Stomach (tissue), 9 donors: Measurements from ENCODE around the gene GRIFIN. TPM values are rescaled to one million over a fixed set of nuclear protein-coding genes. Genes with fewer than 3 reads are reported as not detected.

Experiments used
- DNase-seq, 2 donors: peaks; one replicate each; pipeline versions ENCODE4 v3.0.0 to v3.0.0-alpha.2; 2013 to 2019
- H3K27ac ChIP-seq, 5 donors: fragments of 200-600 bp in 4 of 5; sonication (generic) in 4 of 5; one replicate each; pipeline ENCODE4 v1.5.1; 2013 to 2019; ENCODE audit warnings: mild to moderate bottlenecking in 1 of 5, moderate library complexity in 1 of 5
- H3K27me3 ChIP-seq, 3 donors: fragments of 200-600 bp; sonication (generic); one replicate each; pipeline ENCODE4 v1.5.1; 2017 to 2019; ENCODE audit warnings: mixed run types in 1 of 3
- H3K36me3 ChIP-seq, 4 donors: fragments of 200-600 bp; sonication (generic); 1 replicate in 3 of 4; 2 replicates in 1 of 4; pipeline ENCODE4 v1.5.1; 2016 to 2019
- H3K4me1 ChIP-seq, 4 donors: fragments of 200-600 bp; sonication (generic); one replicate each; pipeline ENCODE4 v1.5.1; 2016 to 2019
- H3K4me3 ChIP-seq, 4 donors: fragments of 200-600 bp; sonication (generic) in 3 of 4; one replicate each; pipeline ENCODE4 v1.5.1; 2016 to 2019; ENCODE audit warnings: mild to moderate bottlenecking in 1 of 4
- H3K9me3 ChIP-seq, 4 donors: fragments of 200-600 bp; sonication (generic); one replicate each; pipeline ENCODE4 v1.5.1; 2016 to 2019
- CTCF ChIP-seq, 7 experiments: fragments of 450-650 bp in 4 of 7; fragments of 200-600 bp in 3 of 7; sonication (generic) in 3 of 7; IDR thresholded peaks; one replicate each; pipeline ENCODE4 v1.5.1; 2016 to 2019; ENCODE audit warnings: antibody characterized with exemption in 7 of 7, control low read depth in 2 of 7, mild to moderate bottlenecking in 1 of 7
- EP300 ChIP-seq: sonication (generic); formaldehyde crosslinking; IDR thresholded peaks from one replicate; pipeline ENCODE4 v1.6.1; 2017; ENCODE audit warnings: antibody characterized with exemption
- POLR2A ChIP-seq, 4 donors: fragments of 450-650 bp; IDR thresholded peaks; one replicate each; pipeline ENCODE4 v1.6.1; 2016; ENCODE audit warnings: antibody characterized with exemption in 4 of 4, control low read depth in 2 of 4, mild to moderate bottlenecking in 1 of 4, moderate library complexity in 1 of 4
- POLR2AphosphoS5 ChIP-seq, 3 donors: sonication (generic); formaldehyde crosslinking; IDR thresholded peaks; one replicate each; pipeline ENCODE4 v1.6.1; 2016; ENCODE audit warnings: antibody characterized with exemption in 3 of 3
- WGBS, 5 donors: extraction: QIAGEN DNeasy Blood & Tissue Kit in 3 of 5; methylation state at CpG; one replicate each; pipeline versions ENCODE4 v1.1.5 to v1.1.7; 2013 to 2018; 5-methylcytosine and 5-hydroxymethylcytosine counted together
- intact Hi-C: fragments of 100-400 bp; cut with DNase I; formaldehyde crosslinking; loops from one replicate; pipeline ENCODE4 v1.15.1; 2023; ENCODE audit warnings: low total_unique reads
- polyA plus RNA-seq, 3 donors: library from polyadenylated mRNA; stranded (reverse); fragments of 200-250 nt; gene quantifications; one replicate each; pipeline ENCODE4 v1.2.3, GENCODE V29; 2013
- total RNA-seq, 5 donors: library from RNA; depleted of rRNA; stranded (reverse); fragments of >200 nt; gene quantifications; one replicate each; pipeline versions ENCODE4 v1.1.0 to v1.2.3, GENCODE V29; 2014 to 2016
- donor health status: healthy with polysubstance abuse.
- donor health status: Bipolar disorder and iron deficiency.
- donor health status: healthy.

GRIFIN gene
- total and polyA plus RNA-seq, 8 donors = not detected

GRCh38 chr7:2522780-2523433 is 46.7 kb upstream of the GRIFIN start:
- intact Hi-C loops = no loop called here
- H3K4me1 ChIP-seq = peaks cover 87 to 93% (median 92%) of the 10 kb centered on the region in 4 donors
- peaks cover 0 to 83% (median 8%) of the 10 kb centered on the region in 3 donors for H3K27me3 ChIP-seq
- TF ChIP-seq POLR2A (IDR thresholded peaks at IDR 0.05) = no peak
- no peak for TF ChIP-seq CTCF (IDR thresholded peaks at IDR 0.05)
- no peak for TF ChIP-seq EP300
- TF ChIP-seq POLR2AphosphoS5 (IDR thresholded peaks at IDR 0.05) = no peak
- 19 to 52% (median 35%) methylated on average over 9 to 19 of the region's 19 CpGs for WGBS, 5 donors
- peak in 1 of 2 donors; percentile 87 for DNase-seq
- peak overlapping the region; percentile 57 to 78 (median 66) for H3K4me3 ChIP-seq
- H3K27ac ChIP-seq = peak overlapping the region; percentile 84 to 97 (median 92)
- H3K36me3 ChIP-seq = peaks cover 9 to 31% (median 24%) of the 10 kb centered on the region in 4 donors
- H3K9me3 ChIP-seq = no peaks in the 10 kb centered on the region

GRCh38 chr7:2521952-2522591 is 45.9 kb upstream of the GRIFIN start:
- DNase-seq = no peak
- TF ChIP-seq POLR2A (IDR thresholded peaks at IDR 0.05) (no peak), CTCF (IDR thresholded peaks at IDR 0.05) (no peak), EP300 (no peak), POLR2AphosphoS5 (IDR thresholded peaks at IDR 0.05) (peak in 1 of 3 donors; percentile 31)

GRCh38 chr7:2521341-2521745 is 45.1 kb upstream of the GRIFIN start:
- TF ChIP-seq CTCF (IDR thresholded peaks at IDR 0.05) = no peak
- no peak for TF ChIP-seq EP300
- intact Hi-C loops = no loop called here
- DNase-seq = no peak
- WGBS, 5 donors = 10 to 31% (median 15%) methylated on average over 9 to 21 of the region's 21 CpGs
- peak overlapping the region; percentile 57 to 78 (median 66) for H3K4me3 ChIP-seq
- peaks cover 74 to 84% (median 77%) of the 10 kb centered on the region in 4 donors for H3K4me1 ChIP-seq
- H3K9me3 ChIP-seq = no peaks in the 10 kb centered on the region
- peaks cover 2 to 18% (median 13%) of the 10 kb centered on the region in 4 donors for H3K36me3 ChIP-seq
- H3K27me3 ChIP-seq = peaks cover 0 to 74% (median 8%) of the 10 kb centered on the region in 3 donors
- peak overlapping the region; percentile 84 to 97 (median 92) for H3K27ac ChIP-seq

More at GRCh38 chr7:2521952-2522591, 45.9 kb upstream of the GRIFIN start:
- H3K36me3 ChIP-seq = peaks cover 7 to 25% (median 20%) of the 10 kb centered on the region in 4 donors
- no peaks in the 10 kb centered on the region for H3K9me3 ChIP-seq
- peaks cover 79 to 90% (median 84%) of the 10 kb centered on the region in 4 donors for H3K4me1 ChIP-seq
- peak overlapping the region; percentile 57 to 78 (median 66) for H3K4me3 ChIP-seq
- intact Hi-C loops = no loop called here
- peak overlapping the region; percentile 84 to 97 (median 92) for H3K27ac ChIP-seq
- peaks cover 0 to 81% (median 8%) of the 10 kb centered on the region in 3 donors for H3K27me3 ChIP-seq
- WGBS, 5 donors = 12 to 32% (median 15%) methylated on average over 8 to 17 of the region's 17 CpGs

GRCh38 chr7:2520761-2521290 is 44.6 kb upstream of the GRIFIN start:
- no peak for TF ChIP-seq CTCF (IDR thresholded peaks at IDR 0.05)
- TF ChIP-seq EP300 = no peak
- no peak for TF ChIP-seq POLR2A (IDR thresholded peaks at IDR 0.05)
- no peak for TF ChIP-seq POLR2AphosphoS5 (IDR thresholded peaks at IDR 0.05)
- Histone ChIP-seq H3K27me3 (peaks cover 0 to 70% (median 8%) of the 10 kb centered on the region in 3 donors), H3K4me1 (peaks cover 69 to 79% (median 72%) of the 10 kb centered on the region in 4 donors), H3K36me3 (peaks cover 0 to 12% (median 8%) of the 10 kb centered on the region in 4 donors), H3K4me3 (peak overlapping the region; percentile 57 to 78 (median 66)), H3K27ac (peak overlapping the region; percentile 75 to 94 (median 90)), H3K9me3 (no peaks in the 10 kb centered on the region)
- DNase-seq = no peak
- intact Hi-C loops = no loop called here
- 3 to 33% (median 11%) methylated on average over 2 to 12 of the region's 12 CpGs for WGBS, 5 donors
